Inferior parietal cortex (tissue), 1 donor: ENCODE data around the gene TOMM7.
"Not testable (repeated sequence)": the region's sequence is repeated elsewhere in the genome, so short reads cannot be mapped to it uniquely, and the experiment has no call there.

ENCODE experiments used
- DNase-seq: peaks from one replicate; pipeline ENCODE4 v3.0.0-alpha.2; 2016; ENCODE audit errors: extremely low spot score

TOMM7 gene

GRCh38 chr7:22784346-22784745 is 38.3 kb downstream of the TOMM7 start:
- DNase-seq, result no peak

GRCh38 chr7:22783421-22783820 is 39.2 kb downstream of the TOMM7 start:
- DNase-seq, result no peak

DNA sequence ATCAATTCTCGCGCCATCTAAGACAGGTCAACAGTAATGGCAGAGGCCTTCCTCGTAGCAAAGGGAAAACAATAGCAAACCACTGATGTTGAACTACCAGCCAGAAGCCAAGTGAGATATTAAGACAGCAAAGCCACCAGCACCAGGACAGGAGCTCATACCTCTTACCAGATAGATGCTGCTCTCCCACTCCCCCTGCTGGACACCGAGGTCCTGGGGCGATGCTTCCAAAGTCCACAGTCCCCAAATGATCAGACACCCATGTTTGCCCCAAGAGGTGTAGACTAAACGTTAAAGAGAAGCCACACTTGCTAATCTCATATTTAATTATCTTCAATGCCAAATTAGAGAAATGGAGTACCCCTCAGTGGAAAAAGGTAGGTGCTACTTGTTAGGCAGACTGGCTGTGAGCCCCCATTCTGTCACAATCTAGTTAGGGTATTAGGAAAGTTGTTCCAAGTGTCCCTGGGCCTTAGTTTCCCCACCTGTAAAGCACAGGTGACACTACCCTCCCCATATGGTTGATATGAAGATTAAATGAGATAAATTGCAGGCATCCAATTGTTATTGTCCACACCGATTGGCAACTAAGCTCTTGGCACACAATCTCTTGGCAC is 39.9 kb downstream of the TOMM7 start:
- peak; percentile 38 for DNase-seq

DNA sequence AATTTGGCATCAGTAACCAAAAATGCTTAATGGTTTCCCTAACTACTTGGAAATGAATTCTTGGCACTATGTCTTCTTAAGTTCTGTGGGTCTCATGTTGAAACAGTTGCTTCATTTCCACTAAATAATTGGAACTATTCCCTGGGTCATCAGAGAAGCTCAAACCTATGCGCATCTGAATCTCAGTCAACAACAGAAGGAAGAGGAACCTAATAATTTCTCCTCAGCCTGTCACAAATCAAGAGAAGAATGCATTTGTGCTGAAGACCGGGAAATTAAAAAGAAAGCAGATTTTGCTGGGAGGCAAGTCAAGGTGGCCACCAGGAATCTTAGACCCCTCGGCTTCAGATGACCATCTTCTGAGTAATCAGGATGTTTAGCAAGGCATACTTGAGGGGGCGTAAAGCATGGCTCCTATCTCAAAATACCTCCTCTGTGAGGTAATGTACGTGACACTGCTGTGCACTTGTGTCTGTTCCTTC is 41.4 kb downstream of the TOMM7 start:
- no peak for DNase-seq

- not testable (repeated sequence) for DNase-seq
Measured at GRCh38 chr7:22779730-22780323, 42.8 kb downstream of the TOMM7 start.

- DNase-seq, result no peak
Measured at GRCh38 chr7:22776964-22777363, 45.7 kb downstream of the TOMM7 start.

DNA sequence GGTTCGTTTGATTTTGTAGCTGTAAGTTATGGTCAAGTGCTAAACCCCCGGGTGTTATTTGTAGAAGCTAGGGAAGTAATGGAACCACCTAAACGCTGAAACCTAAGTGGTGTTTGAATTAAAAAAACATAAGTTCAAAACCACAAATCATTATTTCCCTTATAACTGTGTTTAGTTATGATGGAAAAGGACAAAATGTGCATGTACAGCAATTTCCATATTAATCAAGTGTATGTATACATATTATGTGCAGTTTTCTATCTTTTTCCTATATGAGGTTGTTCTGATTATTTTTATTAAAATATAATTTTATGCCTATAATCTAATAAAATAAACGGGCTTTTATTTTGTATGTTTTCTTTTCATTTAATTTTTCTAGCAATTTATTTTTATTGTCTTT is 49.8 kb downstream of the TOMM7 start:
- no peak for DNase-seq

DNA sequence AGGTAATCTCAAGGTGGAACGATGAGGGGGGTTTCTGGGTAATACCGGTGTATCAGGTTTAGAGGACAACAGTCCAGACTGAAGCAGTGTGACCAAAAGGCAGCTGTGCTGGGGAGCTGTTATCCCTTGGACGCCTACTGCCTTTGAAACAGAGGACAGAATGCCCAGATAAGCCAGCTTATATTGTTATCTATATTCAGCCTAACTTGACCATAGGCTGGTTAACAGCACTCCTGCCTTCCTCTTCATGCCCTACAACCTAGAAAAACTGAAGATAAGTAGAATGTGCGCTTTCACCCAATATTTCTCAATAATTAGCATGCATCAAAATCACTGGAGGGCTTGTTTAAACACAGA is 50.8 kb downstream of the TOMM7 start:
- no peak for DNase-seq

DNA sequence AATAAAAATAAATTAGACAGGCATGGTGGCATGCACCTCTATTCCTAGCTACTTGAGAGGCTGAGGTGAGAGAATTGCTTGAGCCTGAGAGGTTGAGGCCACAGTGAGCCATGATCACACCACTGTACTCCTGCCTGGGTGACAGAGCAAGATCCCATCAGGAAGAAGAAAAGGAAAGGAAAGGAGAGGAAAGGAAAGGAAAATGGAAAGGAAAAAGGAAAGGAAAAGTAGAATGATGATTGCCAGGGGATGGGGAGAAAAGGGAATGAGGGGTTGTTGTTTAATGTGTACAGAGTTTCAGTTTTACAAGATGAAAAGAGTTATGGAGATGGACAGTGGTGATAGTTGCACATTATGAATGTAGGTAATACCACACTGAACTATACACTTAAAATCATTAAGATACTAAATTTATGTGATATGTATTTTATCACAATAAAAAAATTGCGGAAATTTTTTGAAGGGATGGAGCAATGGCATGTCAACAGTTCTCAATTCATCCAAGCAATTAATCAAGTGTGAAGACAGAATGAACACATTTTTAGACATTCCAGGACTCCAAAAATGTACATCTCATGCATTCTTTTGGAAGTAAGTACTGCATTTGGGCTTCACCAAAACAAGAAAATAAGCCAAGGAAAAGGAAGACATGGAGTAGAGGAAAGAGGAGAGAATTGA is 51.3 kb downstream of the TOMM7 start:
- no peak for DNase-seq

- no peak for DNase-seq
Measured at GRCh38 chr7:22765609-22766008, 57.0 kb downstream of the TOMM7 start.
